HG03108 (cell line): ENCODE results near the gene ANKFN1.

Experiments
- ATAC-seq: cut with Tn5 transposase; IDR thresholded peaks from one replicate; pipeline ENCODE4 v1.9.1; 2021; ENCODE audit warnings: moderate library complexity; ENCODE audit not compliant: unreplicated experiment

Gene ANKFN1

DNA sequence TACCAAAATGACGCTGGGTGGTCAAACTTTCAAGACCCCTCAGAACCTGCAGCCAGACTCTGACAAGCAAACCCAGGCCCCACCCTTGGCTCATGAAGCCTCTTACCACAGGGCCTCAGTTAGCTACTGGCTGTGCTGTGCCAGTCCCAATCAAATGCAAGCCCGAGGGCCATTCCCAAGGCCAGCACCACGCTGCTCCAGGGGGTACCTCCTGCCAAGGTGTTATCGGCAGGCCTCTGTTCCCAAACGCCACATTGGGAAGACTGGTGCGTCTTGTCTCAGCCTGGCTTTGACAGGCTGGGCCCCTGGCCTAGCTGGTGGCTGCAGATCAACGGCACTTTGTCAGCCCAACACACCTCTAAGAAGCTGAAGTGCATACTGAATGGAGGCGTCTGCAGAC lies 404.4 kb downstream of the ANKFN1 start:
- no peak for ATAC-seq

DNA sequence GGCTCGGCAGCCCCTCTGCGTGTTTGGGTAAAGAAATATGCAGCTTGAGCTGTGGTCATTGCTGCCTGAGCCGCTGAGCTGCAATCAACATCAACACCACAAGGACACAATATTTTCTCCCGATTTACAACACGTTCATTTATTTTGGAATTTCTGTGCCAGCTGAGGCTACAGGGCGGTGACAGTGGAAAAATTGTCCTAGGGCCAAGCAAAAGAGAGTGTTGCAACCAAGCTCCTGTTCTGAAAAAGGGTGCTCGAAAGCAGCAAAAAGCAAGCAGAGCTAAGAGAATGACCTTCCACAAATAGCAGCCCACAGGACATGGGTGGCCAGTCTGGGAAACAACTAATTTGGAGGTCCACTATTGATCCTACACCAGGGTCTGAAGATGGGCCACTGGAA lies 404.8 kb downstream of the ANKFN1 start:
- no peak for ATAC-seq
